NCI-H146 (cell line): ENCODE results near the gene EVPL.
"Not testable (repeated sequence)": the region's sequence is repeated elsewhere in the genome, so short reads cannot be mapped to it uniquely, and the experiment has no call there.

Experiments used
- DNase-seq: peaks from one replicate; lab custom pipeline; 2025; lab: John Stamatoyannopoulos, UW

Gene EVPL

GRCh38 chr17:75996665-75997590 is 30.2 kb downstream of the EVPL start:
- no peak for DNase-seq

- DNase-seq = no peak
These were observed 31.7 kb downstream of the EVPL start for GRCh38 chr17:75995385-75995925.

- DNase-seq = no peak
These were observed 32.2 kb downstream of the EVPL start for GRCh38 chr17:75994802-75995370.

- no peak for DNase-seq
These were observed 35.7 kb downstream of the EVPL start for GRCh38 chr17:75991396-75991795.

- DNase-seq = no peak
These were observed 40.1 kb downstream of the EVPL start for GRCh38 chr17:75987041-75987440.

- DNase-seq = no peak
These were observed 41.1 kb downstream of the EVPL start for GRCh38 chr17:75985986-75986385.

GRCh38 chr17:75983501-75984181 is 43.5 kb downstream of the EVPL start:
- DNase-seq = no peak

- no peak for DNase-seq
These were observed 46.0 kb downstream of the EVPL start for GRCh38 chr17:75981019-75981615.

GRCh38 chr17:75980188-75981018 is 46.7 kb downstream of the EVPL start:
- peak; percentile 4 for DNase-seq

GRCh38 chr17:75979705-75980187 is 47.4 kb downstream of the EVPL start:
- DNase-seq = no peak

GRCh38 chr17:75978938-75979704 is 48.0 kb downstream of the EVPL start, which contains the start of the genes ACOX1 and TEN1:
ACOX1 (minus strand) TSS chr17:75979166; CDS start chr17:75979073, 93 bp downstream.
TEN1 (plus strand) TSS chr17:75979240; CDS start chr17:75986193, 6,953 bp downstream.
- peak; percentile 98 for DNase-seq

- DNase-seq = no peak
These were observed 50.8 kb downstream of the EVPL start for GRCh38 chr17:75976175-75976848.

- DNase-seq = no peak
These were observed 51.3 kb downstream of the EVPL start for GRCh38 chr17:75975757-75976174.

GRCh38 chr17:75975187-75975586 is 51.9 kb downstream of the EVPL start:
- DNase-seq = not testable (repeated sequence)

GRCh38 chr17:75970626-75971025 is 56.5 kb downstream of the EVPL start:
- DNase-seq = no peak

- DNase-seq = no peak
These were observed 57.0 kb downstream of the EVPL start for GRCh38 chr17:75970011-75970523.

- DNase-seq = not testable (repeated sequence)
These were observed 58.1 kb downstream of the EVPL start for GRCh38 chr17:75969044-75969443.

- no peak for DNase-seq
These were observed 61.6 kb downstream of the EVPL start for GRCh38 chr17:75965468-75965867.

GRCh38 chr17:75959839-75960511 is 67.1 kb downstream of the EVPL start:
- DNase-seq = no peak
